B cell (primary cell): ENCODE measurements around the gene CXCL13. TPM values are rescaled to one million over a fixed set of nuclear protein-coding genes. Genes with fewer than 3 reads are reported as not detected.

Experiments
- ATAC-seq: fragments of 200-7000 bp; cut with Tn5 transposase; one replicate; pipeline ENCODE4 v1.10.0; 2021; ENCODE audit warnings: low read depth, mild to moderate bottlenecking, moderate number of reproducible peaks, moderate library complexity
- CTCF ChIA-PET: fragments of 350-600 bp; sonication (Branson Sonifier 250); formaldehyde crosslinking; loops from one replicate; lab custom pipeline; 2021; ENCODE audit warnings: antibody characterized with exemption, inconsistent platforms; lab: Charles Lee
- POLR2A ChIA-PET: fragments of 350-600 bp; sonication (Branson Sonifier 250); formaldehyde crosslinking; loops from one replicate; lab custom pipeline; 2021; ENCODE audit warnings: antibody characterized with exemption; lab: Charles Lee
- DNase-seq: peaks from one replicate; pipeline ENCODE4 v3.0.0; 2013
- H2AFZ ChIP-seq: 2 replicates; pipeline ENCODE4 v1.6.1; 2012; ENCODE audit warnings: mild to moderate bottlenecking, low read depth, low read length; ENCODE audit not compliant: insufficient read depth, poor library complexity, severe bottlenecking
- H3K27ac ChIP-seq, 2 donors: 1 replicate in 1 of 2; 2 replicates in 1 of 2; pipeline ENCODE4 v1.5.1; 2012 to 2013; ENCODE audit warnings: low read length in 2 of 2, mild to moderate bottlenecking in 2 of 2, moderate library complexity in 1 of 2
- H3K27me3 ChIP-seq, 4 experiments: fragments of 200-600 bp in 1 of 4; sonication (generic) in 1 of 4; replicated peaks in 1 of 4; 1 replicate in 2 of 4; 2 replicates in 2 of 4; pipeline versions ENCODE4 v1.6.1 to v1.7.0; 2013 to 2016; ENCODE audit warnings: low read length in 3 of 4, mild to moderate bottlenecking in 2 of 4, mixed read lengths in 1 of 4, moderate library complexity in 1 of 4; ENCODE audit not compliant: insufficient read depth in 4 of 4, control insufficient read depth in 3 of 4; ENCODE audit errors: control extremely low read depth in 1 of 4
- H3K36me3 ChIP-seq, 2 experiments: replicated peaks in 1 of 2; 1 replicate in 1 of 2; 2 replicates in 1 of 2; pipeline versions ENCODE4 v1.6.1 to v1.7.1; 2013; ENCODE audit warnings: low read length in 1 of 2; ENCODE audit not compliant: insufficient read depth in 2 of 2, control insufficient read depth in 1 of 2; ENCODE audit errors: control extremely low read depth in 1 of 2, extremely low read depth in 1 of 2
- H3K4me1 ChIP-seq, 2 donors: fragments of 200-600 bp in 1 of 2; sonication (generic) in 1 of 2; 1 replicate in 1 of 2; 2 replicates in 1 of 2; pipeline versions ENCODE4 v1.5.1 to v1.6.1; 2013 to 2017; ENCODE audit warnings: low read length in 2 of 2; ENCODE audit not compliant: control insufficient read depth in 2 of 2, insufficient read depth in 2 of 2
- H3K4me2 ChIP-seq: replicated peaks from 2 replicates; pipeline ENCODE3; 2012; ENCODE audit warnings: mild to moderate bottlenecking, low read depth, low read length; ENCODE audit not compliant: poor library complexity, severe bottlenecking
- H3K4me3 ChIP-seq, 5 experiments: fragments of 200-600 bp in 1 of 5; sonication (generic) in 1 of 5; 1 replicate in 3 of 5; 2 replicates in 2 of 5; pipeline versions ENCODE4 v1.5.1 to v1.7.0; 2011 to 2016; ENCODE audit warnings: low read length in 4 of 5, mild to moderate bottlenecking in 4 of 5, low read depth in 2 of 5, control low read depth in 1 of 5, moderate library complexity in 1 of 5; ENCODE audit not compliant: insufficient read depth in 1 of 5; ENCODE audit errors: control extremely low read depth in 1 of 5, extremely low read depth in 1 of 5
- H3K79me2 ChIP-seq: fragments of 200-600 bp; sonication (generic); one replicate; pipeline ENCODE4 v1.6.0; 2016; ENCODE audit warnings: low read length; ENCODE audit not compliant: control insufficient read depth, insufficient read depth
- H3K9ac ChIP-seq: fragments of 200-600 bp; sonication (generic); 2 replicates; pipeline ENCODE4 v1.6.1; 2017; ENCODE audit warnings: mild to moderate bottlenecking, low read length, moderate library complexity
- H3K9me3 ChIP-seq, 3 donors: one replicate each; pipeline versions ENCODE4 v1.6.1 to v1.7.1; 2013; ENCODE audit warnings: low read length in 2 of 3; ENCODE audit not compliant: control insufficient read depth in 2 of 3, insufficient read depth in 1 of 3; ENCODE audit errors: control extremely low read depth in 1 of 3
- H4K20me1 ChIP-seq: 2 replicates; pipeline ENCODE4 v1.6.0; 2012; ENCODE audit warnings: mild to moderate bottlenecking, low read length; ENCODE audit not compliant: insufficient read depth, control insufficient read depth, poor library complexity, severe bottlenecking
- H3K27ac Mint-ChIP-seq: one replicate; pipeline ENCODE4 v1.8.0; 2021; ENCODE audit warnings: mixed read lengths
- H3K27me3 Mint-ChIP-seq: one replicate; pipeline ENCODE4 v1.8.0; 2021; ENCODE audit warnings: mixed read lengths
- H3K4me1 Mint-ChIP-seq: one replicate; pipeline ENCODE4 v1.8.0; 2021; ENCODE audit warnings: mixed read lengths
- H3K4me3 Mint-ChIP-seq: one replicate; pipeline ENCODE4 v1.8.0; 2021; ENCODE audit warnings: mixed read lengths
- H3K9me3 Mint-ChIP-seq: one replicate; pipeline ENCODE4 v1.8.0; 2022; ENCODE audit warnings: mixed read lengths; ENCODE audit not compliant: insufficient read depth
- CTCF ChIP-seq: fragments of 200-600 bp; IDR thresholded peaks from one replicate; pipeline ENCODE4 v1.8.0; 2022; ENCODE audit warnings: antibody characterized with exemption, mild to moderate bottlenecking
- EZH2 ChIP-seq: IDR thresholded peaks from 2 replicates; pipeline ENCODE4 v1.6.1; 2012; ENCODE audit warnings: borderline replicate concordance, low read depth, mild to moderate bottlenecking, moderate library complexity, low read length; ENCODE audit not compliant: insufficient read depth, poor library complexity, severe bottlenecking
- WGBS: methylation state at CpG from one replicate; pipeline ENCODE4 v1.1.5; 2013; ENCODE audit warnings: missing lambda C conversion rate; ENCODE audit not compliant: insufficient coverage; 5-methylcytosine and 5-hydroxymethylcytosine counted together
- intact Hi-C: fragments of 100-400 bp; cut with micrococcal nuclease; formaldehyde crosslinking; loops from one replicate; pipeline ENCODE4 v1.10.0; 2022
- polyA plus RNA-seq: library from polyadenylated mRNA; depleted of rRNA; stranded (reverse); fragments of >200 nt; gene quantifications from 2 replicates; pipeline ENCODE4 v1.2.3, GENCODE V29; 2012
- total RNA-seq, 2 donors: library from RNA; stranded (reverse); fragments of 120-200 nt in 1 of 2; gene quantifications; 1 replicate in 1 of 2; 2 replicates in 1 of 2; pipeline versions ENCODE4 v1.2.3 to v1.2.4, GENCODE V29; 2013 to 2022

The CXCL13 gene
- total and polyA plus RNA-seq, 2 donors (not counting 1 experiment from before 2014, with no cell fraction given), result not detected

GRCh38 chr4:77564231-77564630 lies 41.4 kb upstream of the CXCL13 start:
- no peak for TF ChIP-seq CTCF
- TF ChIP-seq EZH2, result no peak
- Mint-ChIP-seq H3K27me3 (peaks cover 10% of the 10 kb centered on the region), H3K9me3 (peaks cover 7% of the 10 kb centered on the region), H3K4me1 (no peaks in the 10 kb centered on the region), H3K27ac (no peak overlapping the region), H3K4me3 (no peak overlapping the region)
- Histone ChIP-seq H3K36me3 (no peaks in the 10 kb centered on the region), H3K4me2 (no peak overlapping the region), H2AFZ (no peak overlapping the region), H3K27me3 (peaks cover 0 to 5% (median under 1%) of the 10 kb centered on the region in 4 experiments), H4K20me1 (no peaks in the 10 kb centered on the region), H3K79me2 (no peaks in the 10 kb centered on the region), H3K9me3 (peaks cover 0 to 10% (median 0%) of the 10 kb centered on the region in 3 donors), H3K4me1 (no peaks in the 10 kb centered on the region), H3K27ac (no peak overlapping the region), H3K9ac (no peak overlapping the region), H3K4me3 (no peak overlapping the region)
- CTCF ChIA-PET, result no interaction called here
- ATAC-seq, result no peak
- POLR2A ChIA-PET, result no interaction called here
- intact Hi-C loops, result no loop called here
- 64% methylated on average over 2 of the region's 2 CpGs for WGBS
- DNase-seq, result no peak

GRCh38 chr4:77566148-77566547 lies 39.5 kb upstream of the CXCL13 start:
- no peaks in the 10 kb centered on the region for H3K4me1 ChIP-seq
- peaks cover 0 to 14% (median 0%) of the 10 kb centered on the region in 3 donors for H3K9me3 ChIP-seq
- intact Hi-C loops, result no loop called here
- no peak overlapping the region for H3K4me3 ChIP-seq
- ATAC-seq, result no peak
- no peak for DNase-seq
- POLR2A ChIA-PET, result interaction anchor here (0.8 kb wide), 1 partner anchor 756 kb away, joined by 3 read pairs; no protein-coding TSS in a partner anchor
- H3K36me3 ChIP-seq, result no peaks in the 10 kb centered on the region
- no peaks in the 10 kb centered on the region for H4K20me1 ChIP-seq
- H3K79me2 ChIP-seq, result no peaks in the 10 kb centered on the region
- no peak overlapping the region for H3K4me2 ChIP-seq
- H3K9ac ChIP-seq, result no peak overlapping the region
- no peak overlapping the region for H3K27ac ChIP-seq
- H2AFZ ChIP-seq, result no peak overlapping the region
- Mint-ChIP-seq H3K4me3 (no peak overlapping the region), H3K27me3 (peaks cover 10% of the 10 kb centered on the region), H3K4me1 (no peaks in the 10 kb centered on the region), H3K9me3 (peaks cover 15% of the 10 kb centered on the region), H3K27ac (no peak overlapping the region)
- no peak for TF ChIP-seq CTCF
- TF ChIP-seq EZH2, result no peak
- CTCF ChIA-PET, result no interaction called here
- peaks cover 0 to 5% (median 2%) of the 10 kb centered on the region in 4 experiments for H3K27me3 ChIP-seq
- WGBS, result 93% methylated on average over 3 of the region's 3 CpGs
